DMS153 (cell line): ENCODE measurements around the gene RAB8A.
A peak's percentile ranks its signal among the peaks of the same experiment; 100 is the strongest.

Experiments
- DNase-seq: peaks from one replicate; lab custom pipeline; 2025; lab: John Stamatoyannopoulos, UW

Gene RAB8A

GRCh38 chr19:16111160-16111908 is at the start of gene RAB8A:
Gene RAB8A, plus strand, starts transcription at chr19:16111889. Its CDS starts 13 bp downstream, at chr19:16111902.
- peak; percentile 98 for DNase-seq

GRCh38 chr19:16061943-16062342 is 49.7 kb upstream of the RAB8A start:
- no peak for DNase-seq

GRCh38 chr19:16062789-16063188 is 48.9 kb upstream of the RAB8A start:
- DNase-seq = no peak

- DNase-seq = no peak
These were observed 47.3 kb upstream of the RAB8A start for GRCh38 chr19:16064209-16064889.

- DNase-seq = no peak
These were observed 45.0 kb upstream of the RAB8A start for GRCh38 chr19:16066611-16067104.

- no peak for DNase-seq
These were observed 44.3 kb upstream of the RAB8A start for GRCh38 chr19:16067205-16067938.

- no peak for DNase-seq
These were observed 42.9 kb upstream of the RAB8A start for GRCh38 chr19:16068696-16069259.

- DNase-seq = no peak
These were observed 41.8 kb upstream of the RAB8A start for GRCh38 chr19:16069813-16070365.

GRCh38 chr19:16070366-16070990 is 41.2 kb upstream of the RAB8A start:
- DNase-seq = peak; percentile 60

- DNase-seq = no peak
These were observed 40.5 kb upstream of the RAB8A start for GRCh38 chr19:16071072-16071691.

- DNase-seq = no peak
These were observed 38.2 kb upstream of the RAB8A start for GRCh38 chr19:16073481-16073880.

- no peak for DNase-seq
These were observed 37.7 kb upstream of the RAB8A start for GRCh38 chr19:16073988-16074387.

GRCh38 chr19:16074488-16075365 is 37.0 kb upstream of the RAB8A start:
- no peak for DNase-seq

GRCh38 chr19:16075430-16076153 is 36.1 kb upstream of the RAB8A start:
- DNase-seq = no peak

GRCh38 chr19:16076154-16076957 is 35.3 kb upstream of the RAB8A start, which contains the start of gene TPM4:
Gene TPM4, plus strand, starts transcription at chr19:16076495. Its CDS starts 71 bp downstream, at chr19:16076566.
- peak; percentile 69 for DNase-seq

GRCh38 chr19:16076958-16077611 is 34.6 kb upstream of the RAB8A start:
- peak; percentile 9 for DNase-seq

- DNase-seq = no peak
These were observed 33.5 kb upstream of the RAB8A start for GRCh38 chr19:16077984-16078758.
